OCI-LY1 (cell line): ENCODE measurements around the gene VSIG10.

Experiments used
- H2AFZ ChIP-seq: fragments of 200-600 bp; sonication (generic), shearing (Covaris generic); 2 replicates; pipeline ENCODE4 v1.6.0; 2014; ENCODE audit warnings: antibody characterized with exemption, mild to moderate bottlenecking, low read length
- H3F3A ChIP-seq: fragments of 200-600 bp; sonication (generic), shearing (Covaris generic); 2 replicates; pipeline ENCODE4 v1.6.0; 2014; ENCODE audit warnings: mild to moderate bottlenecking, antibody characterized with exemption, low read length, moderate library complexity; ENCODE audit not compliant: insufficient read depth
- H3K27ac ChIP-seq: fragments of 200-600 bp; sonication (generic); 2 replicates; pipeline ENCODE4 v1.5.1; 2014; ENCODE audit warnings: low read length, mixed run types, mild to moderate bottlenecking, low read depth; ENCODE audit not compliant: poor library complexity, severe bottlenecking
- H3K27me3 ChIP-seq: fragments of 200-600 bp; sonication (generic); 2 replicates; pipeline ENCODE4 v1.6.0; 2014; ENCODE audit warnings: antibody characterized with exemption, mild to moderate bottlenecking, low read length, moderate library complexity; ENCODE audit not compliant: insufficient read depth
- H3K36me3 ChIP-seq: fragments of 200-600 bp; sonication (generic); 2 replicates; pipeline ENCODE4 v1.6.1; 2014; ENCODE audit warnings: mild to moderate bottlenecking, antibody characterized with exemption, low read length, moderate library complexity, mixed read lengths; ENCODE audit not compliant: insufficient read depth
- H3K4me1 ChIP-seq: fragments of 200-600 bp; sonication (generic); 2 replicates; pipeline ENCODE4 v1.5.1; 2014; ENCODE audit warnings: mild to moderate bottlenecking, low read length, moderate library complexity; ENCODE audit not compliant: insufficient read depth, severe bottlenecking
- H3K4me2 ChIP-seq: fragments of 200-600 bp; sonication (generic), shearing (Covaris generic); 2 replicates; pipeline ENCODE4 v1.6.1; 2014; ENCODE audit warnings: low read length
- H3K4me3 ChIP-seq: fragments of 200-600 bp; sonication (generic); 2 replicates; pipeline ENCODE4 v1.5.1; 2014; ENCODE audit warnings: low read length, low read depth, mild to moderate bottlenecking, mixed read lengths; ENCODE audit not compliant: poor library complexity, severe bottlenecking
- H3K79me2 ChIP-seq: fragments of 200-600 bp; shearing (Covaris generic); 2 replicates; pipeline ENCODE4 v1.6.1; 2016; ENCODE audit warnings: mixed run types, low read length, mixed read lengths; ENCODE audit not compliant: insufficient read depth
- H3K9ac ChIP-seq: fragments of 200-600 bp; sonication (generic), shearing (Covaris generic); 2 replicates; pipeline ENCODE4 v1.6.1; 2014; ENCODE audit warnings: mild to moderate bottlenecking, low read length, mixed read lengths
- H3K9me2 ChIP-seq: fragments of 200-600 bp; sonication (generic), shearing (Covaris generic); 2 replicates; pipeline ENCODE4 v1.6.1; 2014; ENCODE audit warnings: low read depth, mild to moderate bottlenecking, low read length, mixed read lengths
- H3K9me3 ChIP-seq: fragments of 200-600 bp; shearing (Covaris generic); 2 replicates; pipeline ENCODE4 v1.6.1; 2014; ENCODE audit warnings: low read length, mixed read lengths
- H4K20me1 ChIP-seq: fragments of 200-600 bp; sonication (generic), shearing (Covaris generic); 2 replicates; pipeline ENCODE4 v1.6.0; 2016; ENCODE audit warnings: mild to moderate bottlenecking, low read length; ENCODE audit not compliant: insufficient read depth
- EZH2 ChIP-seq: fragments of 200-600 bp; sonication (generic), shearing (Covaris generic); IDR thresholded peaks from 2 replicates; pipeline ENCODE4 v1.8.0; 2017; ENCODE audit warnings: borderline replicate concordance, mixed run types, mild to moderate bottlenecking, antibody characterized with exemption, low read length, moderate library complexity, mixed read lengths
- TF ChIP-seq, protein P1 (sequence below): fragments of 200-600 bp; sonication (generic), shearing (Covaris generic); IDR thresholded peaks from 2 replicates; pipeline ENCODE4 v1.5.1; 2017; ENCODE audit warnings: mild to moderate bottlenecking, antibody characterized with exemption, low read length, moderate library complexity, mixed read lengths

The VSIG10 gene

DNA sequence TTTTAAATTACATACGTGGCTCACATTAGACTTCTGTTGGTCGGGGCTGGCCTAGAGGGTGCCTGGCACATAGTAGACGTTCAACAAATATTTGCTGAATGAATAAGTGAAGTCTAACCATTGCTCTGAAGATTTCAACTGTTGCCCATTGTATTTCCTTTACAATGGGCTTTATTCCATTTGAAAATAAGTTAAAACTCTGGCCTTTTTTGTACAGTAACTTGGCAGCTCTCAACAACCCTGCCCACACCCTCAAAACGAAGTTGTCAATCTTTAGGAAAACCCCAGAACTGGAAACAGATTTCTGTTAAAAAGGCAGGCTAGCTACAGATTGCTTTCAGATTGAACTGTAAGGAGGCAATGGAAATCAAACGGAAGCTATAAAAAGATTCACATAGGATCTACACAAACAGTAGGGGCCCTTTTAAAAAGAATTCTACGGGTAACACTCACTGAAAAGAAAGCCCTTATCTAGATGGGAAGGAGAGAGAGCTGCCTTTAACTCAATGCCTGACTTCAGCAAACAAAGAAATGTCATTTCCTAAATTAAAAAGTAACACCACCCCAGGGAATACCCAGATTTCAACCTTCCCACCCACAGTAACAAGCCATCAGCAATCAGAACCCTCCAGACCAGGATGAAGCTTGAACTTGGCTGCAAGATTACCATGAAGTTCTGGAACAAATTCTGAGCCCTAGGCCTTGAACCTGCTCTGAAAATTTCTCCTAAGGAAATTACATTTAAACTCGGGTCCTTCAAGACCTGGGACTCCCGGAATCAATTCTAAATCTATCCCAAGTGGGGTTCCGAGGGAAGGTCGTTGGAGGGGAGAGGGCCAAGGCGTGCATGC is 44.2 kb downstream of the VSIG10 start:
- no peak overlapping the region for H3K27ac ChIP-seq
- H3K4me1 ChIP-seq, result peaks cover 20% of the 10 kb centered on the region
- H4K20me1 ChIP-seq, result no peaks in the 10 kb centered on the region
- H3K79me2 ChIP-seq, result no peaks in the 10 kb centered on the region
- peak overlapping the region; percentile 90; the same call in 1 of the 2 replicates for H3K4me2 ChIP-seq
- H3K36me3 ChIP-seq, result no peaks in the 10 kb centered on the region
- no peak overlapping the region for H2AFZ ChIP-seq
- peak overlapping the region; percentile 69 for H3K4me3 ChIP-seq
- 0 out of 2 replicates have a peak, but pooled peaks cover 4% of the 10 kb centered on the region for H3F3A ChIP-seq
- H3K9me3 ChIP-seq, result no peaks in the 10 kb centered on the region
- no peaks in the 10 kb centered on the region; the same call in 1 of the 2 replicates for H3K27me3 ChIP-seq
- TF ChIP-seq, protein P1, sequence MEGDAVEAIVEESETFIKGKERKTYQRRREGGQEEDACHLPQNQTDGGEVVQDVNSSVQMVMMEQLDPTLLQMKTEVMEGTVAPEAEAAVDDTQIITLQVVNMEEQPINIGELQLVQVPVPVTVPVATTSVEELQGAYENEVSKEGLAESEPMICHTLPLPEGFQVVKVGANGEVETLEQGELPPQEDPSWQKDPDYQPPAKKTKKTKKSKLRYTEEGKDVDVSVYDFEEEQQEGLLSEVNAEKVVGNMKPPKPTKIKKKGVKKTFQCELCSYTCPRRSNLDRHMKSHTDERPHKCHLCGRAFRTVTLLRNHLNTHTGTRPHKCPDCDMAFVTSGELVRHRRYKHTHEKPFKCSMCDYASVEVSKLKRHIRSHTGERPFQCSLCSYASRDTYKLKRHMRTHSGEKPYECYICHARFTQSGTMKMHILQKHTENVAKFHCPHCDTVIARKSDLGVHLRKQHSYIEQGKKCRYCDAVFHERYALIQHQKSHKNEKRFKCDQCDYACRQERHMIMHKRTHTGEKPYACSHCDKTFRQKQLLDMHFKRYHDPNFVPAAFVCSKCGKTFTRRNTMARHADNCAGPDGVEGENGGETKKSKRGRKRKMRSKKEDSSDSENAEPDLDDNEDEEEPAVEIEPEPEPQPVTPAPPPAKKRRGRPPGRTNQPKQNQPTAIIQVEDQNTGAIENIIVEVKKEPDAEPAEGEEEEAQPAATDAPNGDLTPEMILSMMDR, result no peak
- no peak for TF ChIP-seq EZH2
- H3K9ac ChIP-seq, result peak overlapping the region; percentile 72; the same call in 1 of the 2 replicates
- H3K9me2 ChIP-seq, result no peaks in the 10 kb centered on the region

DNA sequence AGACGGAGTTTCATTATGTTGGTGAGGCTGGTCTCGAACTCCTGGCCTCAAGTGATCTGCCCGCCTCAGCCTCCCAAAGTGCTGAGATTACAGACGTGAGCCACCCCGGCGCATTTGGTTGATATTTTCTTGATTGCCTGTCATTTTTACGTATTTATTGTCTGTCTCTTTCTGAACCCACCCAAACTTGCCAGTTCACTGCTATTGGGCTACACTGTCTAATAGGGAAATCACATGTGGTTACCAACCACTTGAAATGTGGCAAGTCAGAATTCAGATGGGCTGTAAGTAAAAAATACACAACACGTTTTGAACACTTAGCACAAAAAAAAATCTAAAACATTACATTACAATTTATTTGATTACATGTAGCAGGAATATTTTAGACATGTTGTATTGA is 44.9 kb downstream of the VSIG10 start:
- Histone ChIP-seq H3K36me3 (no peaks in the 10 kb centered on the region), H3K9me2 (no peaks in the 10 kb centered on the region), H3F3A (0 out of 2 replicates have a peak, but pooled peaks cover 4% of the 10 kb centered on the region), H3K4me3 (no peak overlapping the region), H3K9me3 (no peaks in the 10 kb centered on the region), H3K4me2 (no peak overlapping the region), H3K79me2 (no peaks in the 10 kb centered on the region), H3K4me1 (peaks cover 20% of the 10 kb centered on the region), H2AFZ (no peak overlapping the region), H3K27ac (no peak overlapping the region), H3K9ac (no peak overlapping the region), H3K27me3 (no peaks in the 10 kb centered on the region; the same call in 1 of the 2 replicates), H4K20me1 (no peaks in the 10 kb centered on the region)
- no peak for TF ChIP-seq EZH2
- TF ChIP-seq, protein P1, result no peak

DNA sequence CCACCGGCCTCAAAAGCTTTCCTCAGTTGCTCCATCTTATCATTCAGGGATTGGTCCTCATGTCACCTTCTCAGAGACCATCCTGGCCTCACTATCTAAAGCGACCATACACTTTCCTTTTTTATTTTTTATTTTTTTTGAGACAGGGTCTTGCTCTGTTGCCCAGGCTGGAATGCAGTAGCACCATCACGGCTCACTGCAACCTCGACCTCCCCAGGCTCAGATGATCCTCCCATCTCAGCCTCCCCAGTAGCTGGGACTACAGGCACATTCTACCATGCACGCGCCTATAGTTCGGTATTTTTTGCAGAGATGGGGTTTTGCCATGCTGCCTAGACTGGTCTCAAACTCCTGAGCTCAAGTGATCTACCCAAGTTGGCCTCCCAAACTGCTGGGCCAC is 45.6 kb downstream of the VSIG10 start:
- TF ChIP-seq EZH2, result no peak
- TF ChIP-seq, protein P1, result no peak
- Histone ChIP-seq H3K79me2 (no peaks in the 10 kb centered on the region), H3K9ac (no peak overlapping the region), H3K27me3 (no peaks in the 10 kb centered on the region; the same call in 1 of the 2 replicates), H4K20me1 (no peaks in the 10 kb centered on the region), H3K4me1 (peaks cover 20% of the 10 kb centered on the region), H3F3A (0 out of 2 replicates have a peak, but pooled peaks cover 4% of the 10 kb centered on the region), H2AFZ (no peak overlapping the region), H3K27ac (no peak overlapping the region), H3K4me2 (no peak overlapping the region), H3K4me3 (no peak overlapping the region), H3K36me3 (no peaks in the 10 kb centered on the region), H3K9me2 (no peaks in the 10 kb centered on the region), H3K9me3 (no peaks in the 10 kb centered on the region)
